NCI-H2196 (cell line): ENCODE data around the gene GRM5.
"Not testable (repeated sequence)": the region's sequence is repeated elsewhere in the genome, so short reads cannot be mapped to it uniquely, and the experiment has no call there.

Experiments used
- DNase-seq: peaks from one replicate; lab custom pipeline; 2025; ENCODE audit not compliant: unreplicated experiment; lab: John Stamatoyannopoulos, UW

The GRM5 gene

DNA sequence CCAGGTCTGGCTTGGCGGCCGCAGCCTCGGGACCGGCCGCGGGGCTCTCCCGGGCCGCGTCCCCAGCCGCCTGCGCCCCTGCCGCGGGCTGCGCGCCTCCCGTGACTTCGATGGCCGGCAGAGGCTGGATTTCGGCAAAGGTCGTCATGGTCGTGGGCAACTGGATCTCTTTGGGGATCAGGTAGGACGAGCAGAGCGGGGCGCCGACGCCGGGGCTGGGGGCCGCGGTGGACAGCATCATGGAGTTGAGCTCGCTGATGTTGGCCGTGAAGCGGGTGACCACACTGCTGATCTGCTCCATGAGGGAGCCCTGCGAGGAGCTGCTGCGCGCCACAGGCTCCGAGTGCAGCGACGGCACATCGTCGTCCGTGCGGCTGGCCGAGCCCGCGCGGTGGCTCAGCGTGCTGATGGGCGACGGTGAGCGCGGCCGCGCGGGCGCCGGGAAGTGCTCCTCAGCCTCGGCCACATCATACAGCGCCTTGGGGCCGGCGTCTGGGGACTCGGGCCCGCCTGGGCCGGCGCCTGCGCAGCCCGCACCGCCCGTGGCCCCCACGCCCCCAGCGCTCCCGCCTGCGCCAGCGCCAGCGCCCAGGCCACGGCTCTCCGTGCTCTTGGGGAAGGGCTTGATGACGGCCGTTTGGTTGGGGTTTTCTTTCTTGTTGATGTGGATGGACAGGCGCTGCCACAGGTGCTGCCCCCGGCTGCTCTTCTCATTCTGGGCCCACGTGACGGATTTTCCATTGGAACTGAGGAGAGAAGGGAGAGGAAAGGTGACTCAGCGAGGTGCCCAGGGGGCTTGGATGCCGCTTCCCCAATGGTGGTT lies 556.8 kb downstream of the GRM5 start:
- no peak for DNase-seq

DNA sequence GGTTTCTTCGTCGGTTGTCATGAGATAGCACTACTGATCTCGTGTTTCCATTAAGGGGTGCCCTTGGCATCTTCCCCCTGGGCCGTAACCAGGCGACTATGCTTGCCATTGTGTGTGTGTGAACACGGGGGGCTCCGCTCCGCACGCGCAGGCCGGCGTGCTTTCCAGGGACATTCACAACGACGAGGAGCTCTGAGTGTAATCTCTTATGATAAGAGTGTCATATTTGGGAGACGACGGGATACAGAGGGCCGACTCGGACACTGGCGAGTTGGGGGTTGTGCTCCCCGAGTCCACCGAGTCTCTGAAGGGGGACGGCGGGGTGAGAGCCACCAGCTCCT lies 557.4 kb downstream of the GRM5 start:
- no peak for DNase-seq

DNA sequence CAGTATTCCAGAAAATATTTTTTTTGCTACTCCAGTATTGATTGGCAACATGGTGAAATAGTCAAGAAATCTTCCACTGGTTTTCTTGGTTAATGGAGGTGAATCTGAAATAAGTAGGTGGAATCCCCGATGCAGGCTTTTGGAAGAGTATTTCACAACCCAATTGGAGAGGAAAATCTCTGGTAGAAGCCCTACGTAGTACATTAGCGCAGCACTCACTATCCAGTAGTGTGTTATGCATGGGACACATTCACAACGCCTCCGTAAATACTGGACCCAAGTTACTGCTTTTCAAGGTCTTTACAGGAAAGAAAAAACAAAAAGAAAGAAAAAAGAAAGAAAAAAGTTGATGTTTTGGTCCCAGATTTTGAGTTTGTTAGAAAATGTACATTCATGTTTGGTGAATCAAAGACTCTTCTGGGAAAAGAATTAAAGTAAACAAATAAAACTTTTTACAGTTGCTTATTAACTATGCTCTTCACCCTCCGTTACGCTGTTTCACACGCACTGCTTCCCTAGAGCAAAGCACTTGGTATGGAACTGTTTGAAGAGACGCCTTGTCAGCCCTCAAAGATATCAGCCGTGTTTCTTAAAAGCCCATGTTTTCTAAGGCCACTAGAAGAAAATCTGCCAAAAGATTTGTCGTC lies 557.9 kb downstream of the GRM5 start:
- DNase-seq = no peak

- DNase-seq = no peak
Observed at GRCh38 chr11:88501541-88501940, 564.2 kb downstream of the GRM5 start.

- DNase-seq = no peak
Observed at GRCh38 chr11:88495836-88496235, 569.9 kb downstream of the GRM5 start.

GRCh38 chr11:88494848-88495247 lies 570.9 kb downstream of the GRM5 start:
- no peak for DNase-seq

- no peak for DNase-seq
Observed at GRCh38 chr11:88491674-88492073, 574.1 kb downstream of the GRM5 start.

GRCh38 chr11:88489030-88489429 lies 576.8 kb downstream of the GRM5 start:
- DNase-seq = no peak

DNA sequence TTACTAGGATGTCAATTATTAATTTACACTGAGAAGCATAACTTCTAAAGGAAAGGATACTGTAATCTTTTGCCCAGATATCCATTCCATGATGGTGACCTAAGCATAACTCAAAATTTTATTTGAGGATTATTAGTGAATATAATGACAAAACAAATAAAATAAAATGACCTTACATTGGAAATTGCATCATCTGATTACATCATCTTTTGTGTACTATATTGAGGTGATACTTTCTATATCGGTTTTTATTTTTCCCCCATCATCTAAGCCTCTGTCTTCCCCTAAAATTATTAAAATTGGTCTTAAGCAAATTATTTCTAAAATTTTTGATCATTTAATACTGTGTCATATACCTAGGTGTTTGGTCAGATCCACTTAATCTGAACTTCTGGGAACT lies 578.1 kb downstream of the GRM5 start:
- DNase-seq = no peak

- DNase-seq = peak; percentile 4
Observed at GRCh38 chr11:88484873-88485621, 580.7 kb downstream of the GRM5 start.

GRCh38 chr11:88482871-88483301 lies 582.9 kb downstream of the GRM5 start:
- no peak for DNase-seq

- DNase-seq = no peak
Observed at GRCh38 chr11:88480223-88480622, 585.6 kb downstream of the GRM5 start.

DNA sequence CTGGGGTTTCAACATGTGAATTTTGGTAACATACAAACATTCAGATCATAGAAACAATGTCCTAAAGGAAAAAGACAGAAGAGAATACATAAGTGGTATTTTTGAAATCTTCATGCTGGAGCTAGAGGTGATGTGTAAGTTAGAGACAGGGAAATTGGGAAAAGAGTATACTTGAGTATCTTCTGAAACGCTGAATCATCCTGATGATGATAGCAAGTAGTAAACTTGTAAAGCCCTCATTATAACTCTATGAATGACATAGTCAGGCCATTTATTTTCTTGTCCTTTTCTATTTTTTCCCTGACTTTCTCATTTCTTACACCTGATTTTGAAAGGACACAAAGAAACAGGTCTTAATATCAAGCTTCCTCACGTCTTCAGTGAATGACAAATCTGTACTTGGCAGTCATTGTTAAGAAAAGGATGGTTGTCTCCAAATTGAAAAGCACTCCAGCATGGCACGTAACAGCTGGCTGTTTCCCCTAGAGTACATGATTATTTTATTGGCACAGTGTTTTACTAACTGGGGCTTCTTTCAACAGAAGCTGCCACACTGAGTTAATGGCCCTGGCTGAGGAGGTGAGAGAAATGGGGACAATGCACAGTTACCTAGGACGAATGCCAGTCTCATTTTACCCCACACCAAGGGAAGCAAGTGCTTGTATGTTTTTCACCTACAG lies 587.5 kb downstream of the GRM5 start:
- no peak for DNase-seq

DNA sequence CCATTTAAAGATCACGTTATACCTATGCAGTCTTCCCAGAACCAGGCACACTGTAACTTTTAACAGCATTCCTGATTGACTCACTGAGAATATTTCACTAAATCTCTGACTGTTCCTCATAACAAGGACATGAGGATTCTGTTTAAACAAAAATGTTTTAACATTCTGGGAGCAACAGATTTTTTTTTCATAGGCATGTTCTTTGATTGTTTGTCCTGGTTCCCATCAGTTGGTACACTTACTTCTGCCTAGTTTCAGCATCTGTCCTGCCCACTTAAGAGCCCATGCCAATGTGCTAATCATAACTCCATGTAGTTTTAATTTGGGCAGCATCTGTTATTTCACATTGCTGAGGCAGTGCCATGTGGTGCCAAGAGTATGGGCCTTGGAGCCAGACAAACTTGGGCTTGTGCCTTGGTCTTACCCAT lies 589.8 kb downstream of the GRM5 start:
- DNase-seq = no peak

- DNase-seq = no peak
Observed at GRCh38 chr11:88474655-88475054, 591.1 kb downstream of the GRM5 start.

GRCh38 chr11:88469561-88470225 lies 596.1 kb downstream of the GRM5 start:
- no peak for DNase-seq

DNA sequence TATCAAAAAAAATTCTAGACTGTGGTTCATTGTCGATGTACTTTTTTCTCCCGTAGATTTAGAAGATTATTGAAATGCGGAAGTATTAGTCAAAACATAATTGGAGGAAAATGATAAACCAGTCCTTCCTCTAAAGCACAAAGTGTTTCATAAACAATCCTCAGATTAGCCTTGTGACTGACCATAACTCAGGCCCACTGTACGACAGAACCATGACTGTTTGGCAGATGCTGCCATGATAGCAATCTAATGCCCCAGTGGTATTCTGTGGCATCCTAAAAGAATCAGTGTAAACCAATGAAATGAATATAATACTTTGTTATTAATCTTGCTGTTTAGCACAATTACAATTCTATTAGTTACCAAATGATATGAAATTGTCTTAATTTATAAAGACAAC lies 601.3 kb downstream of the GRM5 start:
- no peak for DNase-seq

DNA sequence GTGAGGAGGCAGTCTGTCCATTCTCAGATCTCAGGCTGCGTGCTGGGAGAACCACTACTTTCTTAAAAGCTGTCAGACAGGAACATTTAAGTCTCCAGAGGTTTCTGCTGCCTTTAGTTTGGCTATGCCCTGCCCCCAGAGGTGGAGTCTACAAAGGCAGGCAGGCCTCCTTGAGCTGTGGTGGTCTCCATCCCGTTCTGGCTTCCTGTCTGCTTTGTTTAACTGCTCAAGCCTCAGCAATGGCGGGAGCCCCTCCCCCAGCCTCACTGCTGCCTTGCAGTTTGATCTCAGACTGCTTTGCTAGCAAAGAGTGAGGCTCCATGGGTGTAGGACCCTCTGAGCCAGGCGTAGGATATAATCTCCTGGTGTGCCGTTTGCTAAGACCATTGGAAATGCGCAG lies 602.5 kb downstream of the GRM5 start:
- not testable (repeated sequence) for DNase-seq

- DNase-seq = not testable (repeated sequence)
Observed at GRCh38 chr11:88458047-88458446, 607.7 kb downstream of the GRM5 start.

DNA sequence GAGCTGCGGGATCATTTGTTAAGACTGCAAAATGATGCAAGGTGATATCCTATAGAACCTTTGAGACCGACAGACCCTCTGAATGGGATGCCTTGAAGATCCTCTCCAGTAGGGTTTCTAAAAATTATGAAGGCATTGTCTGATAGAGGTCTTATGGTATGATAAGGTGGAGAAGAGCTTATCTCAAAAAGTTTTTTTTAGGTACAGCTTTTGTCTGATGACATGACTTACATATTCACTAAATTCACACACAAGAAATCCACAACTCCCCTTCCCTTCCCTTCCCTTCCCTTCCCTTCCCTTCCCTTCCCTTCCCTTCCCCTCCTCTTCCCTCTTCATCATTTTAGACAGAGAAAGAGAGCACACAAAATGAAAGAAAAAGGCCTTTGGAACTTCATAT lies 609.8 kb downstream of the GRM5 start:
- DNase-seq = no peak

DNA sequence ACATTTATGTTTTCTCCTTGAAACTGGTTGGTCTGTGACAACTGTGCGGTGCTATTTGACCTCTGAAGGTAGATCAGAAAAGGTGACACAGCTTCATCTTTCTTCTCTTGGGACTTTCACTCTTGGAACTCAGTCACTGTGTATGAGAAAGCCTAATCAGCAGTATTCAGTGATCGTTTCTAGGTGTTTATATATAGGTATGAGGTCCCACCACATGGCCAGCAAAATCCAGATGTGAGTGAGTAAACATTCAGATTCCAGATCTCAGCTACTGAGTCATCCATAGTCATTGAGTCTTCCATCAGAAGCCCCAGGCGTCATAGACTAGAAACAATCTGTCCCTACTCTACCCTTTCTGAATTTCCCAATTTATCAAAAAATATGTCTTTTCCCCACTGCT lies 610.9 kb downstream of the GRM5 start:
- DNase-seq = no peak
